Breast epithelium (tissue), 4 donors: ENCODE results near the gene DGKB. TPM values are rescaled to one million over a fixed set of nuclear protein-coding genes. Genes with fewer than 3 reads are reported as not detected.
"Not testable (repeated sequence)": the region's sequence is repeated elsewhere in the genome, so short reads cannot be mapped to it uniquely, and the experiment has no call there.

Experiments
- DNase-seq, 2 donors: peaks; one replicate each; pipeline ENCODE4 v3.0.0-alpha.2; 2019; ENCODE audit warnings: low spot score in 2 of 2
- H3K27ac ChIP-seq, 2 donors: fragments of 200-600 bp; sonication (generic) in 1 of 2; one replicate each; pipeline ENCODE4 v1.5.1; 2016 to 2019; ENCODE audit warnings: mild to moderate bottlenecking in 1 of 2
- H3K27me3 ChIP-seq, 2 donors: fragments of 200-600 bp; sonication (generic) in 1 of 2; one replicate each; pipeline versions ENCODE4 v1.5.1 to v1.6.0; 2017 to 2019; ENCODE audit warnings: control low read depth in 1 of 2, mild to moderate bottlenecking in 1 of 2
- H3K36me3 ChIP-seq: fragments of 200-600 bp; one replicate; pipeline ENCODE4 v1.5.1; 2019
- H3K4me1 ChIP-seq, 2 donors: fragments of 200-600 bp; sonication (generic); one replicate each; pipeline ENCODE4 v1.5.1; 2016 to 2019; ENCODE audit warnings: control low read depth in 1 of 2
- H3K4me3 ChIP-seq, 3 donors: fragments of 200-600 bp; sonication (generic); 1 replicate in 2 of 3; 2 replicates in 1 of 3; pipeline ENCODE4 v1.5.1; 2016 to 2019; ENCODE audit warnings: mild to moderate bottlenecking in 3 of 3, moderate library complexity in 2 of 3
- H3K9me3 ChIP-seq, 2 donors: fragments of 200-600 bp; sonication (generic) in 1 of 2; one replicate each; pipeline ENCODE4 v1.5.1; 2016 to 2019; ENCODE audit warnings: control low read depth in 1 of 2
- CTCF ChIP-seq, 3 donors: fragments of 450-650 bp; IDR thresholded peaks; one replicate each; pipeline ENCODE4 v1.5.1; 2016 to 2017; ENCODE audit warnings: antibody characterized with exemption in 3 of 3, mild to moderate bottlenecking in 3 of 3, moderate library complexity in 3 of 3
- POLR2A ChIP-seq: fragments of 450-650 bp; IDR thresholded peaks from one replicate; pipeline ENCODE4 v1.6.1; 2016; ENCODE audit warnings: antibody characterized with exemption, mild to moderate bottlenecking, moderate library complexity
- POLR2AphosphoS5 ChIP-seq, 3 donors: sonication (generic); formaldehyde crosslinking; IDR thresholded peaks; one replicate each; pipeline ENCODE4 v1.6.1; 2017; ENCODE audit warnings: antibody characterized with exemption in 3 of 3
- intact Hi-C: fragments of 100-400 bp; cut with DNase I; formaldehyde crosslinking; loops from one replicate; pipeline ENCODE4 v1.15.1; 2023; ENCODE audit warnings: low total_unique reads
- total RNA-seq, 3 donors: library from RNA; depleted of rRNA; stranded (reverse); fragments of >200 nt; gene quantifications; one replicate each; pipeline ENCODE4 v1.1.0, GENCODE V29; 2016

Gene DGKB
- total RNA-seq, 3 donors from 2014 or later: 0.16 to 0.44 (median 0.33) TPM

DNA sequence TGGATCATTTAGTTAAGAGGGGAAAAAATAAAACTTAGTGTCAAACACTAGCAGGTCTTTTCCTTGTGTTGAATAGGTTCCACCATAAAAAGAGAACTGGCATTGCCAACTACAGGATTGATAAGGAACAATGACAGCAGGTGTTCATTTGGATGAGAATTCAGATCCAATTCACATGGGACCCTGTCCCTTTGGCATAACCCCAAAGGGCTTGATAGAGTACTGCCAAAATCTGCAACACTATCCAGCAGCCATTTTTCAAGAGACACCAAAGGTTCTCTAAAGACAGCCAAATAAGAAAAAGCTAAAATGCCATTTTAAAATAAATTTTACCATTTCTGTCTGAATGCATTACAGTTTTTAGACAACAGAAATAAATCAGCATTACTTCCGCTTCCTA, 422.3 kb downstream of the DGKB start:
- H3K36me3 ChIP-seq: no peaks in the 10 kb centered on the region
- H3K4me1 ChIP-seq: no peaks in the 10 kb centered on the region
- H3K9me3 ChIP-seq: no peaks in the 10 kb centered on the region
- H3K4me3 ChIP-seq: no peak overlapping the region
- no peak overlapping the region for H3K27ac ChIP-seq
- intact Hi-C loops: no loop called here
- DNase-seq: no peak
- no peak for TF ChIP-seq CTCF (IDR thresholded peaks at IDR 0.05)
- no peaks in the 10 kb centered on the region for H3K27me3 ChIP-seq

DNA sequence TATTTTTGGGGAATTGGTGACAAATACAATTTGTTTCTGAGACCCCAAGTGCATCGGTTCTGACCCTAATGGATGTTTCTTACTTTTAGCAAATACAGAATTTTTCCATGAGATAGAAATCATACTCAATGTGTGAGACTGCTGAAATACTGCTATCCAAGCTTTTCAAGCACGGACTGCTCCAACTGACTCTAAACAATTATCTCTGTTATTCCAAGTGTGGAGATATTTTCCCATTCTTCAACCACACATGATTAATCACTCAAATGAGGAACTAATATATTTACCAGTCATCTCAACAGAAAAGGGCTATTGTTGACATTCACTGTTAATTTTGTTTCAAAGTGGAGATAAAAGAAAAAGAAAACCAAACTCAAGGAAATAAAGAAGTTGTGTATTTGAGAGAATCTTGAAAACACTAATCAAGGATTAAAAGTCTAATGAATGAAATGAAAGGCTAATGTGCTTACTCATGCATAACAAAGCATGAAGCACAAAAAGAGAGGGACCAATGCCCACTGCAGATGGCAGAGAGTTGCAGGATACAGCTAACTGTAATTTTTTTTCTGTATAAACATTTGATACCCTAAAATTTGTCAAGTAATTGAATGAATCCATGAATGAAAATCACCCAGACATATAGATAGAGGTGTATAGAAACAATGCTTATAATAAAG, 423.6 kb downstream of the DGKB start:
- Histone ChIP-seq H3K4me1 (no peaks in the 10 kb centered on the region), H3K27ac (no peak overlapping the region), H3K36me3 (no peaks in the 10 kb centered on the region), H3K4me3 (no peak overlapping the region), H3K9me3 (peaks cover 0 to 4% of the 10 kb centered on the region in 2 donors), H3K27me3 (no peaks in the 10 kb centered on the region)
- intact Hi-C loops: no loop called here
- DNase-seq: no peak
- TF ChIP-seq POLR2AphosphoS5 (IDR thresholded peaks at IDR 0.05): no peak
- TF ChIP-seq POLR2A: no peak
- no peak for TF ChIP-seq CTCF (IDR thresholded peaks at IDR 0.05)

- H3K27ac ChIP-seq, DNase-seq, H3K36me3 ChIP-seq, intact Hi-C loops, H3K4me3 ChIP-seq, H3K27me3 ChIP-seq, H3K9me3 ChIP-seq, H3K4me1 ChIP-seq: not testable (repeated sequence)
These were observed 440.8 kb downstream of the DGKB start for GRCh38 chr7:14461716-14462115.

- H3K27ac ChIP-seq, DNase-seq, H3K27me3 ChIP-seq, H3K36me3 ChIP-seq, H3K4me3 ChIP-seq, intact Hi-C loops, H3K4me1 ChIP-seq, H3K9me3 ChIP-seq: not testable (repeated sequence)
These were observed 443.7 kb downstream of the DGKB start for GRCh38 chr7:14458846-14459245.

DNA sequence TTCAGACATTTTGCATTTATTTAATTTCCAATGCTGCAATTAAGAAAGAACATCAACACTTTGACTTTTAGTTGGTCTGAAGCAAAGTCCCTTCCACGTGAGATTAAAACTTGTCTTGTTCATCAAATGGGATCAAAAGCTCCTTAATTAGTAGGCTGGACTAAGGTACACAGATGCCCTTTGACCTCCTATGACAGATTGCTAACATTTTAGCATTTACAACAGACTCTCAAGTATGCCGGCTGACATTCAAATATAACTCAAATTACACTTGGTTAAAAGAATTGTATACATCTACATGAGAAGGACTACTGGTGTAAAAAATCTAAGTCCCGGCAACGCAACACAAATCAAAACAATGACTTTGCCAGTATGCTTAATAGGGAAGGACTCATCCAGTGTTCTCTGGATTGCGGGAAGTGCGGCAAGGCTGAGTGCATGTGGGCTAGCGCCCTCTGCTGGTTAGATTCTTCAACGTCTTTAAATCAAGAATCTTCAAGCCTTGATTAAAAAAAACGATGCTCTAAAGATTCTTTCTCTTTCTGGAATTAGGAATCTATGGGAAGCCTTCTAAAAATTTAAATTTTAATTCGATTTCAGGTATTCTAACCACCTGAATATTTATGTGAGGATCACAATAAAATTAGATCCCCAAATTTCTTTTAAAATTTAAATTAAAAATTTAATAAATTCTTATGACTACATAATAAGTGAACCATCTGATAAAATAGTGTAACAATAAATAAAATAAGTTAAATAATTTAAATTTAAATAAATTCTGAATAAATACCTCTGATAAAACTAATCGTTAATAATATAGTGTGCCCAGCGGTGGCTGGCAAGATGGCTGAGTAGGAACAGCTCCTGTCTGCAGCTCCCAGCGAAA, 444.7 kb downstream of the DGKB start:
- TF ChIP-seq CTCF (IDR thresholded peaks at IDR 0.05) (peak in 2 of 3 donors; percentile 65 to 72), POLR2AphosphoS5 (IDR thresholded peaks at IDR 0.05) (no peak)
- Histone ChIP-seq H3K4me1 (no peaks in the 10 kb centered on the region), H3K36me3 (no peaks in the 10 kb centered on the region), H3K4me3 (no peak overlapping the region), H3K9me3 (no peaks in the 10 kb centered on the region), H3K27ac (no peak overlapping the region), H3K27me3 (no peaks in the 10 kb centered on the region)
- DNase-seq: peak; percentile 36 to 63
- intact Hi-C loops: no loop called here

DNA sequence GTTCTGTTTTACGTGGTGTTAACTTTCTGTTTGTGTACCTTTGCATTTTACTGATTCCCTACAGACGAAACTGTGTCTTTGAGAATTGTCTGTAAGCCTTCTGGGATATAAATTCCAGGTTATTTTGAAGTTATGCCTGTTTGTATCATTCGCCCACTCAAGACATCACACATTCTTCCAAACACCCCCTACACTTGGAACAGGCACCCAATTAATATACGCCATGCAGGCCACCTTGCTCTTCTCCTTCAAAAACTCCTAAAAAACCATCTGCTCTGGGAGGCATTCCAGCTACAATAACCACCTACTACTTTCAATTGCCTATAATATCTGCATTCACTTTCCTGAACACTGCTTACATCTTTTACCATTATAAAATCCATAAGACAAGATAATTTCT, 453.3 kb downstream of the DGKB start:
- no peaks in the 10 kb centered on the region for H3K9me3 ChIP-seq
- no peaks in the 10 kb centered on the region for H3K36me3 ChIP-seq
- H3K27me3 ChIP-seq: no peaks in the 10 kb centered on the region
- no peak for DNase-seq
- H3K4me3 ChIP-seq: no peak overlapping the region
- no peak overlapping the region for H3K27ac ChIP-seq
- no peaks in the 10 kb centered on the region for H3K4me1 ChIP-seq
- intact Hi-C loops: no loop called here
- TF ChIP-seq POLR2AphosphoS5 (IDR thresholded peaks at IDR 0.05) (no peak), POLR2A (no peak), CTCF (IDR thresholded peaks at IDR 0.05) (no peak)
